ENCODE measurements around the gene CTDP1. TPM values are rescaled to one million over a fixed set of nuclear protein-coding genes. Genes with fewer than 3 reads are reported as not detected.

The CTDP1 gene
- polyA plus RNA-seq, 1 experiment: 12.9 TPM

DNA sequence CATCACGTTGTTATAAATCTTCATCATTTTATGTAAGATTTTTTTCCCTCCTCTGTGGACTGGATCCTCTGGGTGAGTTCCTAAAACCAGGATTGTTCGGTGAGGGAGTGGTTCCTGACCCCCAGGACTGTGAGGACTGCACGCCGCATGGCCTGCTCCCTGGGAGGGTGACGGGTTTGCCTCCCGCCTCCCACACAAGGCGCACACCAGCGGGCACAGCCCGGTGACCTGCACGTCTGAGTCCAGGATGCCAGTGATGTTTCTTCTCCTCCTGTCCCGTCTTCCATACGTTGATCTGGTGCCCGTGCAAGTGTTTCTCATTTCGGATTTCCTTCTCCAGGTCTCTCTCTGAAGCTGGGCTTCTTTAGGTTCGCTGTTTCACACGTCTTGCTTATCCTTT, 27.1 kb downstream of the CTDP1 start:
- DNase-seq (ENCODE audit: low read depth): no peak
- TF ChIP-seq, protein P1, sequence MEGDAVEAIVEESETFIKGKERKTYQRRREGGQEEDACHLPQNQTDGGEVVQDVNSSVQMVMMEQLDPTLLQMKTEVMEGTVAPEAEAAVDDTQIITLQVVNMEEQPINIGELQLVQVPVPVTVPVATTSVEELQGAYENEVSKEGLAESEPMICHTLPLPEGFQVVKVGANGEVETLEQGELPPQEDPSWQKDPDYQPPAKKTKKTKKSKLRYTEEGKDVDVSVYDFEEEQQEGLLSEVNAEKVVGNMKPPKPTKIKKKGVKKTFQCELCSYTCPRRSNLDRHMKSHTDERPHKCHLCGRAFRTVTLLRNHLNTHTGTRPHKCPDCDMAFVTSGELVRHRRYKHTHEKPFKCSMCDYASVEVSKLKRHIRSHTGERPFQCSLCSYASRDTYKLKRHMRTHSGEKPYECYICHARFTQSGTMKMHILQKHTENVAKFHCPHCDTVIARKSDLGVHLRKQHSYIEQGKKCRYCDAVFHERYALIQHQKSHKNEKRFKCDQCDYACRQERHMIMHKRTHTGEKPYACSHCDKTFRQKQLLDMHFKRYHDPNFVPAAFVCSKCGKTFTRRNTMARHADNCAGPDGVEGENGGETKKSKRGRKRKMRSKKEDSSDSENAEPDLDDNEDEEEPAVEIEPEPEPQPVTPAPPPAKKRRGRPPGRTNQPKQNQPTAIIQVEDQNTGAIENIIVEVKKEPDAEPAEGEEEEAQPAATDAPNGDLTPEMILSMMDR (IDR thresholded peaks at IDR 0.05; ENCODE audit: insufficient read depth, low read depth, low read length): no peak
- CTCF ChIA-PET: no interaction called here
- no peak overlapping the region for H3K4me3 ChIP-seq (ENCODE audit: low read depth, low read length)
- POLR2A ChIA-PET: no interaction called here
- H3K36me3 ChIP-seq (ENCODE audit: control insufficient read depth, insufficient read depth, low read length): peaks cover 19% of the 10 kb centered on the region
- H3K27me3 ChIP-seq (ENCODE audit: control insufficient read depth, insufficient read depth, low read length): no peaks in the 10 kb centered on the region

DNA sequence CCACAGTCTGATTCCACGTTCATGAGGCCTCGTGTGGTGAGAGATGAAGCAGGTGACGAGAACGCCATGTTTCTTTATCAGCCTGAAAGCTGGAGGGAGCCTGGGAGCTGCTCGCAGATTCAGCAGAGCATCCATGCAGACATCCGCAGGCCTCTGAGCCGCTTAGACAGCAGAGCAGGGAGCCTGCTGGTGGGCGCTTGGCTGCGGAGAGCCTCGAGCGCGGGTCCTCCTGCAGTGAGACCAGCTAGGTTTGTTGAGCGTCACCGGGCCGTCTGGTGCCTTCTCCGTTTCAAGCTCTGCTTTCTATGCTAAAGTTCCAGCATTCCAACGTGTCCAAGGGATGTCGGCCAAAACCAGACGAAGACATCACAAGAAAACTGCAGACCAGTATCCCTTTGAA, 27.6 kb downstream of the CTDP1 start:
- TF ChIP-seq, protein P1 (IDR thresholded peaks at IDR 0.05; ENCODE audit: insufficient read depth, low read depth, low read length): no peak
- POLR2A ChIA-PET: no interaction called here
- H3K36me3 ChIP-seq (ENCODE audit: control insufficient read depth, insufficient read depth, low read length): peaks cover 19% of the 10 kb centered on the region
- CTCF ChIA-PET: interaction anchor here (1.4 kb wide), 1 partner anchor 10 kb away, joined by 4 read pairs; no protein-coding TSS in a partner anchor
- no peak for DNase-seq (ENCODE audit: low read depth)
- no peak overlapping the region for H3K4me3 ChIP-seq (ENCODE audit: low read depth, low read length)
- H3K27me3 ChIP-seq (ENCODE audit: control insufficient read depth, insufficient read depth, low read length): no peaks in the 10 kb centered on the region

DNA sequence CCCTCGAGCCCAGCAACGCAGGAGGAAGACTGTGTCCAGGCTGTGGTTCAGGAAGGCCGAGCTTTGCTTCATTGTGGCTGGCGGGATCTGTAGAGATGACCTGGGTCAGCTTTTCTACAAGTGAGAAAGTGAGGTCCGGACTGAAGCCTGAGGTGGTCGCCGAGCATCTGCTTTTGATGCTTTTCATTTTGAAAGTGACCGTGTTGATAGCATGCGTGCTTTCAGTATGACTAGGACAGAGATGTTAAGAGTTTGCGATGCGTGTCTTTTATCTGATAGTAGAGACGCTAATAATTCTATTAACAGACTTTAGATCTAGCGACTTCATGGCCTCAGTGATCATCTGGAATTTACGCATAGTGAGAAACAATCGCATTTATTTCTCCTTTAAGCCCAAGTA, 28.1 kb downstream of the CTDP1 start:
- POLR2A ChIA-PET: no interaction called here
- DNase-seq (ENCODE audit: low read depth): no peak
- TF ChIP-seq, protein P1 (IDR thresholded peaks at IDR 0.05; ENCODE audit: insufficient read depth, low read depth, low read length): no peak

DNA sequence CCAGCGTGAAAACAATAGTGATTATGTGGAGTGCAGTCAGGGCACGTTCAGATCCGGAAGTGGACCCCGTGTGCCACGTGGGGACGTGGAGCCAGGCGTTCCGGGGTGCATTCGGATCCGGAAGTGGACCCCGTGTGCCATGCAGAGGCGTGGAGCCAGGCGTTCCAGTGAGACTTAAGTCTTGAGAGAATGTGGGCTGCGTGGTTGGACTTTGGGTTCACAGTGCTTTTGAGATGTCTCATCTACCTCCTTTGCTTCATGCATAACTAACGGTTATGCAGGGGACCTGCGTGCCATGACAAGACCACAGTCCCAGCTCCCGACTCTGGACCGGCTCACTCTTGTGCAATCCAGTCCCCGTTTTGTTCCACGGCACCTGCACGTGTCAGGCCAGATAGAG, 28.8 kb downstream of the CTDP1 start:
- H3K36me3 ChIP-seq (ENCODE audit: control insufficient read depth, insufficient read depth, low read length): peaks cover 19% of the 10 kb centered on the region

More for the DNA sequence above, 28.1 kb downstream of the CTDP1 start:
- H3K27me3 ChIP-seq (ENCODE audit: control insufficient read depth, insufficient read depth, low read length): no peaks in the 10 kb centered on the region
- H3K4me3 ChIP-seq (ENCODE audit: low read depth, low read length): no peak overlapping the region
- peaks cover 19% of the 10 kb centered on the region for H3K36me3 ChIP-seq (ENCODE audit: control insufficient read depth, insufficient read depth, low read length)
- CTCF ChIA-PET: interaction anchor here (1.4 kb wide), 1 partner anchor 9 kb away, joined by 4 read pairs; no protein-coding TSS in a partner anchor

DNA sequence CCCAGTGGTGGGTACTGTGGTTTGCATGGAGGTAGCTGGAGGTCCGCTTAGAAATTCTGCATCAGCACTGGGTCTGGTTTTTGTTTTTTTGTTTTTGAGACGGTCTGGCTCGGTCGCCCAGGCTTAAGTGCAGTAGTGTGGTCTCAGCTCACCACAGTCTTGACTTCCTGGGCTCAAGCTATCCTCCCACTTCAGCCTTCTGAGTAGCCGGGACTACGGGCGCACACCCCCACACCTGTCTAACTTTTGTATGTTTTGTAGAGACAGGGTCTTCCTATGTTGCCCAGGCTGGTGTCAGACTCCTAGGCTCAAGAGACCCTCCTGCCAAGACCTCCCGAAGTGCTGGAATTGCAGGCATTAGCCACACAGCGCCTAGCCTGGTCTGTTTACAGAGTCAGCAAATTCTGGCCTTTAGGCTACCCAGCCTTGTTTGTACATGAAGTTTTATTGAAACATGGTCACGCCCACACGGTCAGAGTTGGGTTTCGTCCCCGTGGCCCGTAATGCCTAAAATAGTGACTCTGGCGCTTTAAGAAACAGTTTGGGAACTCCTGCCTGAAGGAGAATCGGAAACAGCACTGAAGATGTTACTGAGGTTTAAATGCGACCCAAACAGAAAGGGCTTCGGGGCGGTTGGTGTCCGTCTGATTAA, 32.7 kb downstream of the CTDP1 start:
- POLR2A ChIA-PET: no interaction called here
- CTCF ChIA-PET: interaction anchor here (0.9 kb wide), 1 partner anchor 9 kb away, joined by 3 read pairs; no protein-coding TSS in a partner anchor

More for the DNA sequence above, 28.8 kb downstream of the CTDP1 start:
- CTCF ChIA-PET: interaction anchor here (1.4 kb wide), 1 partner anchor 9 kb away, joined by 4 read pairs; no protein-coding TSS in a partner anchor
- H3K4me3 ChIP-seq (ENCODE audit: low read depth, low read length): no peak overlapping the region
- POLR2A ChIA-PET: no interaction called here
- TF ChIP-seq, protein P1 (IDR thresholded peaks at IDR 0.05; ENCODE audit: insufficient read depth, low read depth, low read length): no peak
- DNase-seq (ENCODE audit: low read depth): no peak
- H3K27me3 ChIP-seq (ENCODE audit: control insufficient read depth, insufficient read depth, low read length): no peaks in the 10 kb centered on the region

More for the DNA sequence above, 32.7 kb downstream of the CTDP1 start:
- H3K27me3 ChIP-seq (ENCODE audit: control insufficient read depth, insufficient read depth, low read length): no peaks in the 10 kb centered on the region
- H3K36me3 ChIP-seq (ENCODE audit: control insufficient read depth, insufficient read depth, low read length): peaks cover 16% of the 10 kb centered on the region
- TF ChIP-seq, protein P1 (IDR thresholded peaks at IDR 0.05; ENCODE audit: insufficient read depth, low read depth, low read length): no peak
- no peak for DNase-seq (ENCODE audit: low read depth)
- no peak overlapping the region for H3K4me3 ChIP-seq (ENCODE audit: low read depth, low read length)
